A673 (cell line): ENCODE measurements around the gene CHIT1. TPM values are rescaled to one million over a fixed set of nuclear protein-coding genes. Genes with fewer than 3 reads are reported as not detected.

Experiments used
- BruUV-seq: library from RNA; stranded (reverse); fragments of 400-500 nt; replicated peaks from 2 replicates; lab custom pipeline; 2021; lab: Mats Ljungman, UMichigan
- CTCF ChIA-PET: fragments of 300-600 bp; sonication (Branson Sonifier 250); formaldehyde crosslinking; loops from one replicate; lab custom pipeline; 2022; ENCODE audit warnings: antibody characterized with exemption; lab: Charles Lee
- POLR2A ChIA-PET: fragments of 300-600 bp; sonication (Branson Sonifier 250); formaldehyde crosslinking; loops from one replicate; lab custom pipeline; 2022; ENCODE audit warnings: antibody characterized with exemption; ENCODE audit not compliant: low non-redundant PET; lab: Charles Lee
- DNase-seq: peaks from one replicate; pipeline ENCODE4 v3.0.0-alpha.2; 2015; ENCODE audit warnings: low spot score
- H3K27ac ChIP-seq: fragments of 200-600 bp; sonication (generic); 2 replicates; pipeline ENCODE4 v1.5.1; 2016; ENCODE audit warnings: mixed run types, low read depth, mild to moderate bottlenecking, mixed read lengths, antibody characterized with exemption, low read length; ENCODE audit not compliant: poor library complexity, severe bottlenecking
- H3K27me3 ChIP-seq: fragments of 200-600 bp; sonication (generic); replicated peaks from 2 replicates; pipeline ENCODE4 v1.6.1; 2017; ENCODE audit warnings: mixed run types, low read depth, mild to moderate bottlenecking, mixed read lengths, antibody characterized with exemption, low read length; ENCODE audit not compliant: insufficient read depth, poor library complexity
- H3K36me3 ChIP-seq: fragments of 200-600 bp; sonication (generic); 2 replicates; pipeline ENCODE4 v1.6.1; 2016; ENCODE audit warnings: mixed run types, mild to moderate bottlenecking, mixed read lengths, antibody characterized with exemption, low read length; ENCODE audit not compliant: insufficient read depth, poor library complexity, severe bottlenecking
- H3K4me1 ChIP-seq: fragments of 200-600 bp; sonication (generic); 2 replicates; pipeline ENCODE4 v1.6.1; 2017; ENCODE audit warnings: mixed run types, mild to moderate bottlenecking, mixed read lengths, antibody characterized with exemption, low read length; ENCODE audit not compliant: insufficient read depth, poor library complexity, severe bottlenecking
- H3K4me3 ChIP-seq: fragments of 200-600 bp; sonication (generic); 2 replicates; pipeline ENCODE4 v1.5.1; 2016; ENCODE audit warnings: low read depth, mixed run types, mild to moderate bottlenecking, mixed read lengths, low read length; ENCODE audit not compliant: poor library complexity, severe bottlenecking
- H3K9me3 ChIP-seq: fragments of 200-600 bp; sonication (generic); 2 replicates; pipeline ENCODE4 v1.6.1; 2016; ENCODE audit warnings: mixed run types, low read depth, mild to moderate bottlenecking, mixed read lengths, antibody characterized with exemption, low read length; ENCODE audit not compliant: poor library complexity, severe bottlenecking
- CTCF ChIP-seq: fragments of 300-800, 200-600 bp; sonication (generic); conservative IDR thresholded peaks from 2 replicates; pipeline ENCODE4 v1.5.1; 2017; ENCODE audit warnings: low read depth, mild to moderate bottlenecking, antibody characterized with exemption, low read length, moderate library complexity, mixed read lengths
- EZH2 ChIP-seq: fragments of 200-600 bp; sonication (generic); IDR thresholded peaks from 2 replicates; pipeline ENCODE4 v1.6.1; 2017; ENCODE audit warnings: borderline replicate concordance, low read depth, mild to moderate bottlenecking, mixed read lengths, antibody characterized with exemption, low read length; ENCODE audit not compliant: poor library complexity, severe bottlenecking
- intact Hi-C: fragments of 100-400 bp; cut with micrococcal nuclease; formaldehyde crosslinking; loops from one replicate; pipeline ENCODE4 v1.10.0; 2022; ENCODE audit not compliant: unreplicated experiment
- total RNA-seq: library from RNA; stranded (reverse); gene quantifications from 2 replicates; pipeline ENCODE4 v1.2.3, GENCODE V29; 2021

Gene CHIT1
- total RNA-seq, 1 experiment from 2014 or later, result not detected

GRCh38 chr1:203213126-203213525 lies 16.3 kb downstream of the CHIT1 start:
- H3K9me3 ChIP-seq, result no peaks in the 10 kb centered on the region
- POLR2A ChIA-PET, result no interaction called here
- H3K4me1 ChIP-seq, result no peaks in the 10 kb centered on the region
- no peak overlapping the region for H3K27ac ChIP-seq
- CTCF ChIA-PET, result no interaction called here
- intact Hi-C loops, result no loop called here
- no peak for DNase-seq
- H3K4me3 ChIP-seq, result no peak overlapping the region
- H3K36me3 ChIP-seq, result no peaks in the 10 kb centered on the region
- BruUV-seq, result no TSS peak
- TF ChIP-seq CTCF (no peak), EZH2 (no peak)
- no peaks in the 10 kb centered on the region for H3K27me3 ChIP-seq

GRCh38 chr1:203211812-203212211 lies 17.7 kb downstream of the CHIT1 start:
- no peak for DNase-seq
- peaks cover 4% of the 10 kb centered on the region for H3K4me1 ChIP-seq
- no peak for TF ChIP-seq CTCF
- TF ChIP-seq EZH2, result no peak
- no peak overlapping the region for H3K4me3 ChIP-seq
- ChIA-PET POLR2A (no interaction called here), CTCF (no interaction called here)
- no TSS peak for BruUV-seq
- no peaks in the 10 kb centered on the region for H3K9me3 ChIP-seq
- no peak overlapping the region for H3K27ac ChIP-seq
- H3K27me3 ChIP-seq, result no peaks in the 10 kb centered on the region
- no peaks in the 10 kb centered on the region for H3K36me3 ChIP-seq
- intact Hi-C loops, result no loop called here

- intact Hi-C loops, result no loop called here
- BruUV-seq, result no TSS peak
- Histone ChIP-seq H3K36me3 (no peaks in the 10 kb centered on the region), H3K27ac (no peak overlapping the region), H3K9me3 (no peaks in the 10 kb centered on the region), H3K4me1 (peaks cover 11% of the 10 kb centered on the region), H3K27me3 (no peaks in the 10 kb centered on the region), H3K4me3 (no peak overlapping the region)
- CTCF ChIA-PET, result no interaction called here
- DNase-seq, result no peak
- POLR2A ChIA-PET, result no interaction called here
- TF ChIP-seq EZH2 (no peak), CTCF (no peak)
Observed at GRCh38 chr1:203210988-203211387, 18.5 kb downstream of the CHIT1 start.
